GM12891 (cell line): ENCODE data around the gene FGF11.

Experiments used
- POLR2A ChIP-seq: IDR thresholded peaks from 2 replicates; pipeline ENCODE4 v1.6.1; 2011; ENCODE audit warnings: low read depth, low read length, control low read depth
- POLR2AphosphoS5 ChIP-seq: IDR thresholded peaks from 2 replicates; pipeline ENCODE4 v1.6.1; 2011; ENCODE audit warnings: low read depth, low read length, control low read depth
- TAF1 ChIP-seq: IDR thresholded peaks from 2 replicates; pipeline ENCODE4 v1.6.1; 2011; ENCODE audit warnings: low read depth, low read length, control low read depth

- TF ChIP-seq POLR2AphosphoS5 (no peak), TAF1 (no peak), POLR2A (no peak)
Observed at GRCh38 chr17:7448461-7448860, 9.1 kb downstream of the FGF11 start.
